Measurements from ENCODE around the gene SRGAP2B.
"Not testable (repeated sequence)": the region's sequence is repeated elsewhere in the genome, so short reads cannot be mapped to it uniquely, and the experiment has no call there.

DNA sequence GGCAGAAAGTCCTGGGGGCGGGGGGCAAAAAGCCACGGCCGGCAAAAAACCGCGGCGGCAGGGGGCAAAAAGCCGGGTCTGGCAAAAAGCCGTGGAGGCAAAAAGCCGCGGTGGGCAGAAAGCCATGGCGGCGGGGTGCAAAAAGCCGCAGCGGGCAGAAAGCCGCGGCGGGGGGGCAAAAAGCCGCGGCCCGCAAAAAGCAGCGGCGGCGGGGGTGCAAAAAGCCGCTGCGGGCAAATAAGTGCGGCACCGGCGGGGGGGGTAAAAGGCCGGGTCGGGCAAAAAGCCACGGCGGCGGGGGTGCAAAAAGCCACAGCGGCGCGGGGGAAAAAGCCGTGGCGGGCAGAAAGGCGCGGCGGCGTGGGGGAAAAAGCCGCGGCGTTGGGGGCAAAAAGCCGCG, 212.1 kb downstream of the SRGAP2B start:
- peak; percentile 100 for TF ChIP-seq SUZ12 (IDR thresholded peaks at IDR 0.05; ENCODE audit: unreplicated experiment)
- TF ChIP-seq POLR2A (IDR thresholded peaks at IDR 0.05; ENCODE audit: low read depth, low read length); EZH2 (IDR thresholded peaks at IDR 0.05; ENCODE audit: borderline replicate concordance, control insufficient read depth, low read depth, low read length); MYC (IDR thresholded peaks at IDR 0.05; ENCODE audit: insufficient read depth, insufficient read length, insufficient replicate concordance, low read length, severe bottlenecking); TAF1 (IDR thresholded peaks at IDR 0.05; ENCODE audit: borderline replicate concordance, low read depth, low read length); HDAC2 (IDR thresholded peaks at IDR 0.05); EP300 (IDR thresholded peaks at IDR 0.05; ENCODE audit: borderline replicate concordance in 1 of 2, control insufficient read depth in 1 of 2, low read depth in 2 of 2, low read length in 2 of 2); ZNF217 (IDR thresholded peaks at IDR 0.05); ZNF274 (IDR thresholded peaks at IDR 0.05; ENCODE audit: insufficient read depth, insufficient read length): not testable (repeated sequence)
- TF ChIP-seq, protein P1, sequence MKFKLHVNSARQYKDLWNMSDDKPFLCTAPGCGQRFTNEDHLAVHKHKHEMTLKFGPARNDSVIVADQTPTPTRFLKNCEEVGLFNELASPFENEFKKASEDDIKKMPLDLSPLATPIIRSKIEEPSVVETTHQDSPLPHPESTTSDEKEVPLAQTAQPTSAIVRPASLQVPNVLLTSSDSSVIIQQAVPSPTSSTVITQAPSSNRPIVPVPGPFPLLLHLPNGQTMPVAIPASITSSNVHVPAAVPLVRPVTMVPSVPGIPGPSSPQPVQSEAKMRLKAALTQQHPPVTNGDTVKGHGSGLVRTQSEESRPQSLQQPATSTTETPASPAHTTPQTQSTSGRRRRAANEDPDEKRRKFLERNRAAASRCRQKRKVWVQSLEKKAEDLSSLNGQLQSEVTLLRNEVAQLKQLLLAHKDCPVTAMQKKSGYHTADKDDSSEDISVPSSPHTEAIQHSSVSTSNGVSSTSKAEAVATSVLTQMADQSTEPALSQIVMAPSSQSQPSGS (IDR thresholded peaks at IDR 0.05; ENCODE audit: low read length) = not testable (repeated sequence)
- TF ChIP-seq, protein P2, sequence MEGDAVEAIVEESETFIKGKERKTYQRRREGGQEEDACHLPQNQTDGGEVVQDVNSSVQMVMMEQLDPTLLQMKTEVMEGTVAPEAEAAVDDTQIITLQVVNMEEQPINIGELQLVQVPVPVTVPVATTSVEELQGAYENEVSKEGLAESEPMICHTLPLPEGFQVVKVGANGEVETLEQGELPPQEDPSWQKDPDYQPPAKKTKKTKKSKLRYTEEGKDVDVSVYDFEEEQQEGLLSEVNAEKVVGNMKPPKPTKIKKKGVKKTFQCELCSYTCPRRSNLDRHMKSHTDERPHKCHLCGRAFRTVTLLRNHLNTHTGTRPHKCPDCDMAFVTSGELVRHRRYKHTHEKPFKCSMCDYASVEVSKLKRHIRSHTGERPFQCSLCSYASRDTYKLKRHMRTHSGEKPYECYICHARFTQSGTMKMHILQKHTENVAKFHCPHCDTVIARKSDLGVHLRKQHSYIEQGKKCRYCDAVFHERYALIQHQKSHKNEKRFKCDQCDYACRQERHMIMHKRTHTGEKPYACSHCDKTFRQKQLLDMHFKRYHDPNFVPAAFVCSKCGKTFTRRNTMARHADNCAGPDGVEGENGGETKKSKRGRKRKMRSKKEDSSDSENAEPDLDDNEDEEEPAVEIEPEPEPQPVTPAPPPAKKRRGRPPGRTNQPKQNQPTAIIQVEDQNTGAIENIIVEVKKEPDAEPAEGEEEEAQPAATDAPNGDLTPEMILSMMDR (IDR thresholded peaks at IDR 0.05 in 2 of 3, conservative IDR thresholded peaks at IDR 0.05 in 1 of 3; ENCODE audit: control insufficient read depth in 2 of 3, extremely low read depth in 1 of 3, insufficient read depth in 1 of 3, low read depth in 3 of 3, low read length in 3 of 3) = not testable (repeated sequence)
- TF ChIP-seq, protein P3, sequence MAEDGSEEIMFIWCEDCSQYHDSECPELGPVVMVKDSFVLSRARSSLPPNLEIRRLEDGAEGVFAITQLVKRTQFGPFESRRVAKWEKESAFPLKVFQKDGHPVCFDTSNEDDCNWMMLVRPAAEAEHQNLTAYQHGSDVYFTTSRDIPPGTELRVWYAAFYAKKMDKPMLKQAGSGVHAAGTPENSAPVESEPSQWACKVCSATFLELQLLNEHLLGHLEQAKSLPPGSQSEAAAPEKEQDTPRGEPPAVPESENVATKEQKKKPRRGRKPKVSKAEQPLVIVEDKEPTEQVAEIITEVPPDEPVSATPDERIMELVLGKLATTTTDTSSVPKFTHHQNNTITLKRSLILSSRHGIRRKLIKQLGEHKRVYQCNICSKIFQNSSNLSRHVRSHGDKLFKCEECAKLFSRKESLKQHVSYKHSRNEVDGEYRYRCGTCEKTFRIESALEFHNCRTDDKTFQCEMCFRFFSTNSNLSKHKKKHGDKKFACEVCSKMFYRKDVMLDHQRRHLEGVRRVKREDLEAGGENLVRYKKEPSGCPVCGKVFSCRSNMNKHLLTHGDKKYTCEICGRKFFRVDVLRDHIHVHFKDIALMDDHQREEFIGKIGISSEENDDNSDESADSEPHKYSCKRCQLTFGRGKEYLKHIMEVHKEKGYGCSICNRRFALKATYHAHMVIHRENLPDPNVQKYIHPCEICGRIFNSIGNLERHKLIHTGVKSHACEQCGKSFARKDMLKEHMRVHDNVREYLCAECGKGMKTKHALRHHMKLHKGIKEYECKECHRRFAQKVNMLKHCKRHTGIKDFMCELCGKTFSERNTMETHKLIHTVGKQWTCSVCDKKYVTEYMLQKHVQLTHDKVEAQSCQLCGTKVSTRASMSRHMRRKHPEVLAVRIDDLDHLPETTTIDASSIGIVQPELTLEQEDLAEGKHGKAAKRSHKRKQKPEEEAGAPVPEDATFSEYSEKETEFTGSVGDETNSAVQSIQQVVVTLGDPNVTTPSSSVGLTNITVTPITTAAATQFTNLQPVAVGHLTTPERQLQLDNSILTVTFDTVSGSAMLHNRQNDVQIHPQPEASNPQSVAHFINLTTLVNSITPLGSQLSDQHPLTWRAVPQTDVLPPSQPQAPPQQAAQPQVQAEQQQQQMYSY (CRISPR knock-in tag; IDR thresholded peaks at IDR 0.05) = not testable (repeated sequence)

Data from GM12878 (cell line).